ENCODE data around the gene DMRT3.

DMRT3 gene

GRCh38 chr9:976258-976942 is at the start of gene DMRT3:
TSS of gene DMRT3 (plus strand) at chr9:976655. CDS start at chr9:977002, 347 bp downstream.
- TF ChIP-seq CTCF (conservative IDR thresholded peaks at IDR 0.05; ENCODE audit: low read depth, low read length): no peak
- H3K4me3 ChIP-seq (ENCODE audit: low read length): no peak within 1 kb of the TSS

GRCh38 chr9:926976-927375 is 49.5 kb upstream of the DMRT3 start:
- DNase-seq (ENCODE audit: low read depth): no peak
- no peak for TF ChIP-seq CTCF (conservative IDR thresholded peaks at IDR 0.05; ENCODE audit: low read depth, low read length)
- H3K4me3 ChIP-seq (ENCODE audit: low read length): no peak overlapping the region

More at GRCh38 chr9:976258-976942, at the start of gene DMRT3:
- DNase-seq (ENCODE audit: low read depth): no peak

GRCh38 chr9:928363-929042 is 48.0 kb upstream of the DMRT3 start:
- DNase-seq (ENCODE audit: low read depth): no peak
- H3K4me3 ChIP-seq (ENCODE audit: low read length): no peak overlapping the region
- TF ChIP-seq CTCF (conservative IDR thresholded peaks at IDR 0.05; ENCODE audit: low read depth, low read length): peak; percentile 49

- H3K4me3 ChIP-seq (ENCODE audit: low read length): no peak overlapping the region
- no peak for DNase-seq (ENCODE audit: low read depth)
- TF ChIP-seq CTCF (conservative IDR thresholded peaks at IDR 0.05; ENCODE audit: low read depth, low read length): no peak
Observed at GRCh38 chr9:929719-930118, 46.7 kb upstream of the DMRT3 start.

- no peak for TF ChIP-seq CTCF (conservative IDR thresholded peaks at IDR 0.05; ENCODE audit: low read depth, low read length)
- H3K4me3 ChIP-seq (ENCODE audit: low read length): no peak overlapping the region
- DNase-seq (ENCODE audit: low read depth): no peak
Observed at GRCh38 chr9:933356-933755, 43.1 kb upstream of the DMRT3 start.

GRCh38 chr9:935348-935965 is 41.0 kb upstream of the DMRT3 start:
- TF ChIP-seq CTCF (conservative IDR thresholded peaks at IDR 0.05; ENCODE audit: low read depth, low read length): no peak
- no peak for DNase-seq (ENCODE audit: low read depth)
- no peak overlapping the region for H3K4me3 ChIP-seq (ENCODE audit: low read length)

Data from retinal pigment epithelial cell (primary cell).